Ramos (cell line): ENCODE results near the gene APLP1.
"Not testable (repeated sequence)": the region's sequence is repeated elsewhere in the genome, so short reads cannot be mapped to it uniquely, and the experiment has no call there.

Source experiments
- in situ Hi-C: fragments of 300-500 bp; cut with MboI; formaldehyde crosslinking; loops from one replicate; pipeline ENCODE4 v1.14.3; 2022; ENCODE audit warnings: low sequenced_read_pairs; ENCODE audit not compliant: unreplicated experiment

The APLP1 gene

GRCh38 chr19:35879068-35879467, 10.7 kb downstream of the APLP1 start:
- in situ Hi-C loops, result no loop called here

- in situ Hi-C loops, result no loop called here
These were observed 11.5 kb downstream of the APLP1 start for GRCh38 chr19:35879770-35880317.

- in situ Hi-C loops, result no loop called here
These were observed 13.9 kb downstream of the APLP1 start for GRCh38 chr19:35882114-35882832.

GRCh38 chr19:35883882-35884281, 15.5 kb downstream of the APLP1 start:
- in situ Hi-C loops, result no loop called here

GRCh38 chr19:35885225-35885738, 16.9 kb downstream of the APLP1 start:
- in situ Hi-C loops, result loop anchor here (5.0 kb wide), 1 partner anchor 47 kb away; no protein-coding TSS in a partner anchor

- in situ Hi-C loops, result loop anchor here (5.0 kb wide), 1 partner anchor 46 kb away; no protein-coding TSS in a partner anchor
These were observed 17.5 kb downstream of the APLP1 start for GRCh38 chr19:35885904-35886303.

GRCh38 chr19:35887197-35887596, 18.8 kb downstream of the APLP1 start:
- in situ Hi-C loops, result loop anchor here (5.0 kb wide), 1 partner anchor 45 kb away; no protein-coding TSS in a partner anchor

GRCh38 chr19:35888398-35888797, 20.0 kb downstream of the APLP1 start:
- in situ Hi-C loops, result loop anchor here (5.0 kb wide), 1 partner anchor 44 kb away; no protein-coding TSS in a partner anchor

GRCh38 chr19:35889370-35890112, 21.2 kb downstream of the APLP1 start:
- in situ Hi-C loops, result loop anchor here (5.0 kb wide), 1 partner anchor 43 kb away; no protein-coding TSS in a partner anchor

- in situ Hi-C loops, result no loop called here
These were observed 21.8 kb downstream of the APLP1 start for GRCh38 chr19:35890113-35890650.

- in situ Hi-C loops, result not testable (repeated sequence)
These were observed 23.4 kb downstream of the APLP1 start for GRCh38 chr19:35891819-35892218.

- in situ Hi-C loops, result no loop called here
These were observed 26.0 kb downstream of the APLP1 start for GRCh38 chr19:35894342-35894741.

GRCh38 chr19:35895911-35896642, 27.7 kb downstream of the APLP1 start:
- in situ Hi-C loops, result no loop called here

GRCh38 chr19:35896643-35897040, 28.3 kb downstream of the APLP1 start:
- in situ Hi-C loops, result no loop called here

GRCh38 chr19:35897706-35898451, 29.5 kb downstream of the APLP1 start:
- in situ Hi-C loops, result no loop called here

GRCh38 chr19:35898499-35898809, 30.1 kb downstream of the APLP1 start:
- in situ Hi-C loops, result no loop called here

- in situ Hi-C loops, result no loop called here
These were observed 31.3 kb downstream of the APLP1 start for GRCh38 chr19:35899547-35900214.

- in situ Hi-C loops, result no loop called here
These were observed 32.8 kb downstream of the APLP1 start for GRCh38 chr19:35901055-35901644.
